SU-DHL-6 (cell line): ENCODE results near the gene ABTB1.

Experiments used
- H2AFZ ChIP-seq: fragments of 200-600 bp; sonication (generic); 2 replicates; pipeline ENCODE4 v1.6.1; 2014; ENCODE audit warnings: low read depth, mild to moderate bottlenecking, moderate library complexity, mixed read lengths, antibody characterized with exemption, low read length; ENCODE audit not compliant: severe bottlenecking
- H3F3A ChIP-seq: fragments of 200-600 bp; shearing (Covaris generic); 2 replicates; pipeline ENCODE4 v1.6.0; 2016; ENCODE audit warnings: antibody characterized with exemption, mild to moderate bottlenecking; ENCODE audit not compliant: insufficient read depth
- H3K27ac ChIP-seq: fragments of 200-600 bp; sonication (generic); 2 replicates; pipeline ENCODE4 v1.5.1; 2016; ENCODE audit warnings: low read depth, mild to moderate bottlenecking, low read length, moderate library complexity, mixed read lengths
- H3K27me3 ChIP-seq: fragments of 200-600 bp; sonication (generic), shearing (Covaris generic); 2 replicates; pipeline ENCODE4 v1.6.0; 2014; ENCODE audit warnings: mild to moderate bottlenecking, low read length
- H3K36me3 ChIP-seq: fragments of 200-600 bp; sonication (generic); 2 replicates; pipeline ENCODE4 v1.6.1; 2014; ENCODE audit warnings: mild to moderate bottlenecking, low read length, mixed read lengths
- H3K4me2 ChIP-seq: fragments of 300-600, 200-600 bp; shearing (Covaris generic), sonication (generic); 2 replicates; pipeline ENCODE4 v1.6.0; 2014; ENCODE audit warnings: low read length, low read depth, mild to moderate bottlenecking; ENCODE audit not compliant: poor library complexity, severe bottlenecking
- H3K4me3 ChIP-seq: fragments of 200-600 bp; sonication (generic); 2 replicates; pipeline ENCODE4 v1.5.1; 2014; ENCODE audit warnings: antibody characterized with exemption, low read length, mild to moderate bottlenecking, mixed read lengths; ENCODE audit not compliant: insufficient read depth, poor library complexity, severe bottlenecking
- H3K79me2 ChIP-seq: fragments of 200-600 bp; sonication (generic); 2 replicates; pipeline ENCODE4 v1.6.1; 2014; ENCODE audit warnings: mild to moderate bottlenecking, low read length, moderate library complexity; ENCODE audit not compliant: insufficient read depth
- H3K9ac ChIP-seq: fragments of 200-600 bp; sonication (generic); 2 replicates; pipeline ENCODE4 v1.7.0; 2014; ENCODE audit warnings: mild to moderate bottlenecking, low read length
- H3K9me2 ChIP-seq: fragments of 200-600 bp; sonication (generic); replicated peaks from 2 replicates; pipeline ENCODE4 v1.6.1; 2014; ENCODE audit warnings: low read length; ENCODE audit not compliant: insufficient read depth
- H3K9me3 ChIP-seq: fragments of 200-600 bp; sonication (generic); 2 replicates; pipeline ENCODE4 v1.6.1; 2014; ENCODE audit warnings: low read length, mixed read lengths; ENCODE audit not compliant: insufficient read depth
- H4K20me1 ChIP-seq: fragments of 200-600 bp; sonication (generic); 2 replicates; pipeline ENCODE4 v1.6.1; 2014; ENCODE audit warnings: low read depth, mild to moderate bottlenecking, antibody characterized with exemption, low read length, moderate library complexity, mixed read lengths
- CTCF ChIP-seq: fragments of 200-600 bp; sonication (generic); IDR thresholded peaks from one replicate; pipeline ENCODE4 v1.5.1; 2017; ENCODE audit warnings: antibody characterized with exemption, mild to moderate bottlenecking, low read length, moderate library complexity; ENCODE audit not compliant: insufficient read depth, poor library complexity, severe bottlenecking
- EZH2phosphoT487 ChIP-seq: fragments of 200-600 bp; sonication (generic), shearing (Covaris generic); conservative IDR thresholded peaks from 2 replicates; pipeline ENCODE4 v1.6.1; 2018; ENCODE audit warnings: mild to moderate bottlenecking, antibody characterized with exemption, low read length, moderate library complexity, mixed read lengths

ABTB1 gene

DNA sequence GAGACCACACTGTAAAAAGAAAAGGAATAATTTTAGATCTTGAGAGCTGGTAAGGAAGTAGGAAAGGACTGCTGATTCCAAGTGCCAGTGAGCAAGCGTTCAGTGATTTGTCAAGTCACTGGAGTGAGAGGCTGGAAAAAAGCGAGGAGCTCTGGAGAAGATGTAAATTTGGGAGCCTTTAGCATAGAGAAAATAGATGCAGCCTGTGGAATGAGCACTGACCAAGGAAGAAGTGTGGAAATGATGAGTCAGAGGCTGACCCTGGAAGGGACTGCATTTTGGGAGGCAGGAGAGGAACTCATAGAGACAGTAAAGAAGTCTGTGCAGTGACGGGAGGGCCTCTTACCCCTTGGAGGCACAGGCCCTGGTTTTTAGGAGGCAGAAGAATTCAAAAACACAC lies 17.1 kb upstream of the ABTB1 start:
- Histone ChIP-seq H3K9ac (no peak overlapping the region), H2AFZ (no peak overlapping the region), H3K27me3 (no peaks in the 10 kb centered on the region), H3K4me3 (no peak overlapping the region), H3K79me2 (no peaks in the 10 kb centered on the region), H3K4me2 (no peak overlapping the region), H3K27ac (no peak overlapping the region), H3F3A (no peaks in the 10 kb centered on the region), H3K9me3 (no peaks in the 10 kb centered on the region), H3K36me3 (no peaks in the 10 kb centered on the region), H3K9me2 (no peaks in the 10 kb centered on the region), H4K20me1 (no peaks in the 10 kb centered on the region)
- TF ChIP-seq CTCF = no peak
- no peak for TF ChIP-seq EZH2phosphoT487

DNA sequence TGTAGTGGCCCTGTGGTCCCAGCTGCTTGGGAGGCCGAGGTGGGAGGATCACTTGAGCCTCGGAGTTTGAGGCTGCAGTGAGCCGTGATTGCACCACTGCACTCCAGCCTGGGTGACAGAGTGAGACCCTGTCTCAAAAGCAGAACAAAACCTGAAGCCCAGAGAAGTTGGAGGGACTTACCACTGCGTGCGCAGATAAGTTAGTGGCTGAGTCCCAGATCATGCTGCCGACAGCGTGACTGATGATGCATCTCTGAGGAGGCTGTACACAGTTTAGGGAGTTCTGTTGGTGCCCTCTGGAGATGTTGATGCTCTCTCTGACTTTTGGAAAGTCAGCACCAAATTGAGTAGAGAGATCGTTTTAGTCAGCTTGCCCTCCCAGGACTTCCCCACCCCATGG lies 15.8 kb upstream of the ABTB1 start:
- H3F3A ChIP-seq = no peaks in the 10 kb centered on the region
- no peak overlapping the region for H3K4me3 ChIP-seq
- H3K9me3 ChIP-seq = no peaks in the 10 kb centered on the region
- no peaks in the 10 kb centered on the region for H3K79me2 ChIP-seq
- no peak overlapping the region for H3K4me2 ChIP-seq
- no peak overlapping the region for H3K27ac ChIP-seq
- TF ChIP-seq CTCF = no peak
- no peaks in the 10 kb centered on the region for H3K9me2 ChIP-seq
- no peak overlapping the region for H2AFZ ChIP-seq
- H3K27me3 ChIP-seq = no peaks in the 10 kb centered on the region
- H3K9ac ChIP-seq = no peak overlapping the region
- no peaks in the 10 kb centered on the region for H3K36me3 ChIP-seq
- H4K20me1 ChIP-seq = no peaks in the 10 kb centered on the region

- Histone ChIP-seq H3K9me2 (no peaks in the 10 kb centered on the region), H2AFZ (no peak overlapping the region), H3K9ac (no peak overlapping the region), H3K27ac (no peak overlapping the region), H3K36me3 (no peaks in the 10 kb centered on the region), H3K4me2 (no peak overlapping the region), H3K79me2 (no peaks in the 10 kb centered on the region), H4K20me1 (no peaks in the 10 kb centered on the region), H3K9me3 (no peaks in the 10 kb centered on the region), H3K4me3 (no peak overlapping the region), H3K27me3 (no peaks in the 10 kb centered on the region), H3F3A (no peaks in the 10 kb centered on the region)
- TF ChIP-seq EZH2phosphoT487 (no peak), CTCF (no peak)
Observed at GRCh38 chr3:127658234-127658633, 14.5 kb upstream of the ABTB1 start.
